CD14-positive monocyte (primary cell): Measurements from ENCODE around the gene RIMS1. TPM values are rescaled to one million over a fixed set of nuclear protein-coding genes. Genes with fewer than 3 reads are reported as not detected.

Source experiments
- DNase-seq, 3 donors: peaks; one replicate each; pipeline ENCODE4 v3.0.0-alpha.2; 2011 to 2022
- H2AFZ ChIP-seq: 2 replicates; pipeline ENCODE4 v1.6.0; 2012; ENCODE audit warnings: mild to moderate bottlenecking, low read depth, low read length, inconsistent platforms; ENCODE audit not compliant: insufficient read depth, poor library complexity, severe bottlenecking
- H3K27ac ChIP-seq, 2 donors: 1 replicate in 1 of 2; 2 replicates in 1 of 2; pipeline ENCODE4 v1.5.1; 2012 to 2013; ENCODE audit warnings: low read length in 2 of 2, control low read depth in 1 of 2, inconsistent platforms in 1 of 2, low read depth in 1 of 2, mild to moderate bottlenecking in 1 of 2
- H3K27me3 ChIP-seq, 2 donors: one replicate each; pipeline versions ENCODE4 v1.6.0 to v1.6.1; 2011 to 2013; ENCODE audit warnings: low read length in 2 of 2; ENCODE audit not compliant: control insufficient read depth in 2 of 2, insufficient read depth in 2 of 2
- H3K36me3 ChIP-seq, 2 donors: replicated peaks in 1 of 2; 1 replicate in 1 of 2; 2 replicates in 1 of 2; pipeline versions ENCODE4 v1.5.1 to v1.6.1; 2012 to 2013; ENCODE audit warnings: low read length in 2 of 2, control low read depth in 1 of 2, inconsistent platforms in 1 of 2, mild to moderate bottlenecking in 1 of 2; ENCODE audit not compliant: insufficient read depth in 2 of 2, control insufficient read depth in 1 of 2
- H3K4me1 ChIP-seq, 2 donors: 1 replicate in 1 of 2; 2 replicates in 1 of 2; pipeline versions ENCODE4 v1.5.1 to v1.6.1; 2012 to 2013; ENCODE audit warnings: low read length in 2 of 2, control low read depth in 1 of 2, inconsistent platforms in 1 of 2, mild to moderate bottlenecking in 1 of 2, moderate library complexity in 1 of 2; ENCODE audit not compliant: insufficient read depth in 2 of 2, control insufficient read depth in 1 of 2
- H3K4me2 ChIP-seq: replicated peaks from 2 replicates; pipeline ENCODE3; 2012; ENCODE audit warnings: low read length, moderate library complexity, mild to moderate bottlenecking; ENCODE audit not compliant: poor library complexity, severe bottlenecking; ENCODE audit errors: extremely low read depth
- H3K4me3 ChIP-seq, 3 experiments: fragments of 200-600 bp in 1 of 3; sonication (generic) in 1 of 3; replicated peaks in 1 of 3; 1 replicate in 2 of 3; 2 replicates in 1 of 3; pipeline ENCODE4 v1.5.1; 2011 to 2013; ENCODE audit warnings: low read length in 3 of 3, mild to moderate bottlenecking in 3 of 3, control low read depth in 2 of 3, low read depth in 2 of 3, inconsistent platforms in 1 of 3, moderate library complexity in 1 of 3
- H3K79me2 ChIP-seq: 2 replicates; pipeline ENCODE4 v1.6.0; 2012; ENCODE audit warnings: mild to moderate bottlenecking, control low read depth, inconsistent platforms, low read length, moderate library complexity; ENCODE audit not compliant: insufficient read depth
- H3K9ac ChIP-seq: 2 replicates; pipeline ENCODE4 v1.6.0; 2017; ENCODE audit warnings: low read length, mild to moderate bottlenecking; ENCODE audit not compliant: insufficient read depth, poor library complexity, severe bottlenecking
- H3K9me3 ChIP-seq, 2 donors: replicated peaks in 1 of 2; 1 replicate in 1 of 2; 2 replicates in 1 of 2; pipeline versions ENCODE4 v1.5.1 to v1.6.1; 2012 to 2013; ENCODE audit warnings: low read length in 2 of 2, control low read depth in 1 of 2; ENCODE audit not compliant: control insufficient read depth in 1 of 2, insufficient read depth in 1 of 2
- H4K20me1 ChIP-seq: 2 replicates; pipeline ENCODE4 v1.6.0; 2012; ENCODE audit warnings: mild to moderate bottlenecking, low read length, control low read depth, moderate library complexity; ENCODE audit not compliant: insufficient read depth
- H3K27ac Mint-ChIP-seq, 7 donors: one replicate each; pipeline ENCODE4 v1.8.0; 2020; ENCODE audit warnings: mild to moderate bottlenecking in 7 of 7, mixed read lengths in 7 of 7, moderate library complexity in 6 of 7, inconsistent platforms in 2 of 7
- H3K27me3 Mint-ChIP-seq, 3 donors: one replicate each; pipeline ENCODE4 v1.8.0; 2021 to 2022; ENCODE audit warnings: low read depth in 3 of 3, mild to moderate bottlenecking in 3 of 3, mixed read lengths in 3 of 3, moderate library complexity in 3 of 3, inconsistent platforms in 1 of 3
- H3K36me3 Mint-ChIP-seq, 2 donors: one replicate each; pipeline ENCODE4 v1.8.0; 2020; ENCODE audit warnings: mixed read lengths in 2 of 2, inconsistent platforms in 1 of 2, mild to moderate bottlenecking in 1 of 2
- H3K4me1 Mint-ChIP-seq: one replicate; pipeline ENCODE4 v1.8.0; 2020; ENCODE audit warnings: mild to moderate bottlenecking, mixed read lengths
- H3K4me3 Mint-ChIP-seq, 2 donors: one replicate each; pipeline ENCODE4 v1.8.0; 2020; ENCODE audit warnings: mild to moderate bottlenecking in 2 of 2, mixed read lengths in 2 of 2, moderate library complexity in 1 of 2
- H3K9me3 Mint-ChIP-seq, 7 donors: one replicate each; pipeline ENCODE4 v1.8.0; 2020 to 2022; ENCODE audit warnings: mixed read lengths in 7 of 7, mild to moderate bottlenecking in 6 of 7, moderate library complexity in 6 of 7, inconsistent platforms in 2 of 7
- CTCF ChIP-seq: fragments of 200-600 bp; IDR thresholded peaks from one replicate; pipeline ENCODE4 v1.8.0; 2022; ENCODE audit warnings: antibody characterized with exemption, mild to moderate bottlenecking
- WGBS: methylation state at CpG from one replicate; pipeline ENCODE4 v1.1.5; 2013; ENCODE audit warnings: missing lambda C conversion rate; ENCODE audit not compliant: insufficient coverage; 5-methylcytosine and 5-hydroxymethylcytosine counted together
- intact Hi-C, 2 donors: fragments of 100-400 bp; cut with micrococcal nuclease; formaldehyde crosslinking; loops; one replicate each; pipeline versions ENCODE4 v1.15.0 to v1.15.1; 2023
- polyA plus RNA-seq, 3 donors: library from polyadenylated mRNA; depleted of rRNA in 1 of 3; unstranded in 2 of 3; stranded (reverse) in 1 of 3; fragments of 300-500 nt in 2 of 3; fragments of >200 nt in 1 of 3; fragmentation: Illumina TruSeq in 2 of 3; gene quantifications; 1 replicate in 2 of 3; 2 replicates in 1 of 3; pipeline ENCODE4 v1.2.3, GENCODE V29; 2012 to 2021

The RIMS1 gene
- polyA plus RNA-seq, 3 donors = not detected

GRCh38 chr6:72305971-72306370 lies 419.6 kb downstream of the RIMS1 start:
- Histone ChIP-seq H3K36me3 (no peaks in the 10 kb centered on the region), H3K27ac (no peak overlapping the region), H3K4me1 (no peaks in the 10 kb centered on the region), H3K4me2 (no peak overlapping the region), H3K4me3 (no peak overlapping the region), H2AFZ (no peak overlapping the region), H3K27me3 (no peaks in the 10 kb centered on the region), H3K9me3 (no peaks in the 10 kb centered on the region), H4K20me1 (no peaks in the 10 kb centered on the region), H3K79me2 (no peaks in the 10 kb centered on the region), H3K9ac (no peak overlapping the region)
- Mint-ChIP-seq H3K27ac (no peak overlapping the region), H3K4me3 (no peak overlapping the region), H3K4me1 (no peaks in the 10 kb centered on the region), H3K36me3 (no peaks in the 10 kb centered on the region), H3K9me3 (no peaks in the 10 kb centered on the region), H3K27me3 (no peaks in the 10 kb centered on the region)
- intact Hi-C loops = no loop called here
- no peak for DNase-seq
- TF ChIP-seq CTCF = no peak
- WGBS = no CpG with 5 or more reads among the region's 2 CpGs

GRCh38 chr6:72316675-72317380 lies 430.5 kb downstream of the RIMS1 start:
- Histone ChIP-seq H3K27ac (no peak overlapping the region), H3K36me3 (no peaks in the 10 kb centered on the region), H2AFZ (no peak overlapping the region), H3K27me3 (no peaks in the 10 kb centered on the region), H3K4me1 (no peaks in the 10 kb centered on the region), H3K9ac (no peak overlapping the region), H4K20me1 (no peaks in the 10 kb centered on the region), H3K4me2 (no peak overlapping the region), H3K9me3 (no peaks in the 10 kb centered on the region), H3K79me2 (no peaks in the 10 kb centered on the region), H3K4me3 (no peak overlapping the region)
- Mint-ChIP-seq H3K36me3 (no peaks in the 10 kb centered on the region), H3K27ac (no peak overlapping the region), H3K4me1 (no peaks in the 10 kb centered on the region), H3K4me3 (no peak overlapping the region), H3K9me3 (no peaks in the 10 kb centered on the region), H3K27me3 (peaks cover 0 to 2% (median 1%) of the 10 kb centered on the region in 3 donors)
- no peak for TF ChIP-seq CTCF
- no peak for DNase-seq
- intact Hi-C loops = no loop called here
- 84% methylated on average over 5 of the region's 9 CpGs for WGBS
